GM12801 (cell line): ENCODE measurements around the gene TRIM2.

Experiments
- TF ChIP-seq, protein P1 (sequence below): IDR thresholded peaks from one replicate; pipeline ENCODE4 v1.5.1; 2011; ENCODE audit warnings: control low read depth; ENCODE audit not compliant: insufficient read length; ENCODE audit errors: extremely low read depth

TRIM2 gene

GRCh38 chr4:153341575-153342090, 137.4 kb downstream of the TRIM2 start:
- TF ChIP-seq, protein P1, sequence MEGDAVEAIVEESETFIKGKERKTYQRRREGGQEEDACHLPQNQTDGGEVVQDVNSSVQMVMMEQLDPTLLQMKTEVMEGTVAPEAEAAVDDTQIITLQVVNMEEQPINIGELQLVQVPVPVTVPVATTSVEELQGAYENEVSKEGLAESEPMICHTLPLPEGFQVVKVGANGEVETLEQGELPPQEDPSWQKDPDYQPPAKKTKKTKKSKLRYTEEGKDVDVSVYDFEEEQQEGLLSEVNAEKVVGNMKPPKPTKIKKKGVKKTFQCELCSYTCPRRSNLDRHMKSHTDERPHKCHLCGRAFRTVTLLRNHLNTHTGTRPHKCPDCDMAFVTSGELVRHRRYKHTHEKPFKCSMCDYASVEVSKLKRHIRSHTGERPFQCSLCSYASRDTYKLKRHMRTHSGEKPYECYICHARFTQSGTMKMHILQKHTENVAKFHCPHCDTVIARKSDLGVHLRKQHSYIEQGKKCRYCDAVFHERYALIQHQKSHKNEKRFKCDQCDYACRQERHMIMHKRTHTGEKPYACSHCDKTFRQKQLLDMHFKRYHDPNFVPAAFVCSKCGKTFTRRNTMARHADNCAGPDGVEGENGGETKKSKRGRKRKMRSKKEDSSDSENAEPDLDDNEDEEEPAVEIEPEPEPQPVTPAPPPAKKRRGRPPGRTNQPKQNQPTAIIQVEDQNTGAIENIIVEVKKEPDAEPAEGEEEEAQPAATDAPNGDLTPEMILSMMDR = no peak

- TF ChIP-seq, protein P1 = no peak
These were observed 138.7 kb downstream of the TRIM2 start for GRCh38 chr4:153342751-153343552.

- TF ChIP-seq, protein P1 = no peak
These were observed 140.1 kb downstream of the TRIM2 start, which contains the start of gene MND1 for GRCh38 chr4:153344131-153345011. MND1 (plus strand) TSS chr4:153344688; CDS start chr4:153344738, 50 bp downstream.

- TF ChIP-seq, protein P1 = no peak
These were observed 141.1 kb downstream of the TRIM2 start for GRCh38 chr4:153345012-153345981.

DNA sequence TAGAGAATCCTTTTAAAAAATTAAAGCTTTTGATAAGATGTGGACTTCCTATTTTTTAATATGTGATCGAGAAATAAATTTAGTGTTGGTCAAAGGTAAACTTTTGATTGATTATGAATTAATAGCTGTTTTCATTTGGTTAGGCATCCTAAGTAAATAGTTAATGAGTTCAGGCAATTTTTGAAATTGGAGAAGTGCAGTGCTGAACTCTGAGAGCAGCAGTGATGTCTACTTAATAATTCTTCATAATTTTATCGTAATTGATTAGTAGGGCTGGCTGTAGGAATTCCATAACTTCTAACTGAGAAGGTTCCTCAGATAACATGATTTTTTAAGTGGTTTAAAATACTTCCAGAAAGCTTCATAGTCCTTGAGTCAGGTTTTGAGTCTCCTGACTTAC, 141.8 kb downstream of the TRIM2 start:
- TF ChIP-seq, protein P1 = no peak

DNA sequence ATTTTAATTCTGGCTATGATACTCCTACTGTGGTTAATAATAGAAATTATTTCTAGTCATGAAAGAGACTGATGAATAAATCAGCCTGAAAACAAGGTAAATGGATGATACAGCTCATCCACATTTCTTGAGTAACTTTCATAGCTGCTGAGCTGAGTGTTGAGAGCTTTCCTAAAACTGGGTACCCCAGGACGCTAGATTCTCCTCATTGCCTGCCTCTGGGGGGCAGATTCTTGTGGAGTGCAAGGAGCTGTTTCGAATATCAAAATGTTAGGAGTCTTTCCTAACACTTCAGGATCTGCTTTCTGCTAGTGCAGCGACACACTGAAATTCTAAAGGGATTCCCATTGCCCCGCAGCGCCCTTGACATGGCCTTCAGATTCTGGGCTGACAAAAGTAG, 142.3 kb downstream of the TRIM2 start:
- TF ChIP-seq, protein P1 = no peak

- TF ChIP-seq, protein P1 = no peak
These were observed 142.9 kb downstream of the TRIM2 start for GRCh38 chr4:153347117-153347516.
